Measurements from ENCODE around the gene ARR3.

DNA sequence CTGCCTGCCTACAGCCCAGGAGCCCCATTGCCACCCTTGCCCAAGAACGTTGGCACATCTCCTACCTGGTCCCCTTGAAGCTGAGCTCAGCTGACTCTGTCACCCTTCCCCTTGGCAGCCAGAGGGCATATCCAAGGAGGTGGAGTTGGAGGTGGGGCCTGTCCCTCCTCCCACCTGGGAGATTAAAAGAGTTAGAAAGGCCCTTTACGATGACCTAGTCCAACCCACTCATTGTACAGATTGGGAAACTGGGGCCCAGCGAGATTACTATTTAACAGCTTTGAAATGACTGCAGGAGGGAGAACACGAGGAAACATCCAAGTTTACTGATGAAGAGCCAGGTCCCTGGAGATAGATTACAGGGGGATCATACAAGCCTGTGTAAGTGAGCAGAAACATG is 8.0 kb upstream of the ARR3 start, which contains the start of gene P2RY4:
- TF ChIP-seq CTCF (IDR thresholded peaks at IDR 0.05 in 4 of 5, conservative IDR thresholded peaks at IDR 0.05 in 1 of 5): no peak
- no peak for TF ChIP-seq POLR2A (IDR thresholded peaks at IDR 0.05)

Measured in gastrocnemius medialis (tissue), 4 donors.